Liver (tissue), 9 donors: ENCODE data around the gene CST9. TPM values are rescaled to one million over a fixed set of nuclear protein-coding genes. Genes with fewer than 3 reads are reported as not detected.

Source experiments
- DNase-seq: peaks from one replicate; pipeline ENCODE4 v3.0.0-alpha.2; 2017; ENCODE audit warnings: low spot score
- H3K27ac ChIP-seq, 2 donors: one replicate each; pipeline ENCODE4 v1.7.0; 2013; ENCODE audit warnings: inconsistent platforms in 2 of 2, low read length in 2 of 2, control low read depth in 1 of 2, low read depth in 1 of 2, mild to moderate bottlenecking in 1 of 2
- H3K27me3 ChIP-seq, 4 donors: one replicate each; pipeline versions ENCODE4 v1.6.1 to v1.7.0; 2013; ENCODE audit warnings: low read length in 3 of 4, inconsistent platforms in 1 of 4, mild to moderate bottlenecking in 1 of 4, moderate library complexity in 1 of 4; ENCODE audit not compliant: control insufficient read depth in 4 of 4, insufficient read depth in 4 of 4
- H3K36me3 ChIP-seq, 4 donors: one replicate each; pipeline versions ENCODE4 v1.6.1 to v1.7.0; 2013; ENCODE audit warnings: low read length in 3 of 4, mild to moderate bottlenecking in 3 of 4, low read depth in 1 of 4, moderate library complexity in 1 of 4; ENCODE audit not compliant: control insufficient read depth in 4 of 4, insufficient read depth in 3 of 4
- H3K4me1 ChIP-seq, 4 donors: one replicate each; pipeline versions ENCODE4 v1.6.1 to v1.7.0; 2013; ENCODE audit warnings: low read length in 3 of 4, mild to moderate bottlenecking in 3 of 4, moderate library complexity in 1 of 4; ENCODE audit not compliant: control insufficient read depth in 4 of 4, insufficient read depth in 4 of 4
- H3K4me3 ChIP-seq, 3 donors: one replicate each; pipeline versions ENCODE4 v1.6.1 to v1.7.0; 2013; ENCODE audit warnings: low read length in 3 of 3, control low read depth in 1 of 3, low read depth in 1 of 3, mild to moderate bottlenecking in 1 of 3
- H3K9ac ChIP-seq, 2 donors: one replicate each; pipeline ENCODE4 v1.7.0; 2013; ENCODE audit warnings: low read length in 2 of 2, mild to moderate bottlenecking in 2 of 2, moderate library complexity in 2 of 2, control low read depth in 1 of 2, low read depth in 1 of 2
- H3K9me3 ChIP-seq, 4 donors: one replicate each; pipeline versions ENCODE4 v1.6.1 to v1.7.0; 2013; ENCODE audit warnings: low read length in 3 of 4; ENCODE audit not compliant: control insufficient read depth in 4 of 4
- EGR1 ChIP-seq, 2 donors: IDR thresholded peaks; 2 replicates each; pipeline ENCODE4 v1.6.1; 2016 to 2018; ENCODE audit warnings: antibody characterized with exemption in 2 of 2, low read depth in 2 of 2
- FOXA1 ChIP-seq: IDR thresholded peaks from 2 replicates; pipeline ENCODE4 v1.6.1; 2016; ENCODE audit warnings: antibody characterized with exemption
- FOXA2 ChIP-seq: IDR thresholded peaks from 2 replicates; pipeline ENCODE4 v1.6.1; 2016; ENCODE audit warnings: antibody characterized with exemption
- GABPA ChIP-seq, 2 donors: IDR thresholded peaks in 1 of 2; conservative IDR thresholded peaks in 1 of 2; 2 replicates each; pipeline ENCODE4 v1.6.1; 2016; ENCODE audit warnings: antibody characterized with exemption in 2 of 2, mild to moderate bottlenecking in 1 of 2, moderate library complexity in 1 of 2
- HNF4A ChIP-seq, 2 donors: conservative IDR thresholded peaks; 2 replicates each; pipeline ENCODE4 v1.6.1; 2016; ENCODE audit warnings: antibody characterized with exemption in 2 of 2, mild to moderate bottlenecking in 2 of 2
- HNF4G ChIP-seq: IDR thresholded peaks from 2 replicates; pipeline ENCODE4 v1.6.1; 2016; ENCODE audit warnings: antibody characterized with exemption
- JUND ChIP-seq, 2 donors: IDR thresholded peaks; 2 replicates each; pipeline ENCODE4 v1.6.1; 2016; ENCODE audit warnings: antibody characterized with exemption in 2 of 2
- NR2F2 ChIP-seq: IDR thresholded peaks from 2 replicates; pipeline ENCODE4 v1.6.1; 2016; ENCODE audit warnings: antibody characterized with exemption
- RAD21 ChIP-seq, 2 donors: IDR thresholded peaks; 2 replicates each; pipeline ENCODE4 v1.6.1; 2016; ENCODE audit warnings: antibody characterized with exemption in 2 of 2, mild to moderate bottlenecking in 2 of 2
- RXRA ChIP-seq, 2 donors: IDR thresholded peaks; 2 replicates each; pipeline ENCODE4 v1.6.1; 2017 to 2018; ENCODE audit warnings: antibody characterized with exemption in 2 of 2, mild to moderate bottlenecking in 1 of 2
- SP1 ChIP-seq: IDR thresholded peaks from 2 replicates; pipeline ENCODE4 v1.6.1; 2018; ENCODE audit warnings: antibody characterized with exemption, mild to moderate bottlenecking
- TAF1 ChIP-seq: conservative IDR thresholded peaks from 2 replicates; pipeline ENCODE4 v1.6.1; 2016; ENCODE audit warnings: antibody characterized with exemption, mild to moderate bottlenecking
- YY1 ChIP-seq: IDR thresholded peaks from 2 replicates; pipeline ENCODE4 v1.6.1; 2016; ENCODE audit warnings: antibody characterized with exemption, mild to moderate bottlenecking
- whole genome bisulfite sequencing: extraction: QIAGEN DNeasy Blood & Tissue Kit; methylation state at CpG from one replicate; pipeline ENCODE4 v1.1.7; 2013; 5-methylcytosine and 5-hydroxymethylcytosine counted together
- polyA plus RNA-seq, 2 donors: library from polyadenylated mRNA; stranded (reverse) in 1 of 2; unstranded in 1 of 2; fragments of 200-250 nt in 1 of 2; fragments of >200 nt in 1 of 2; fragmentation: Nextera tagmentation in 1 of 2; extraction: Ambion mirVana in 1 of 2; gene quantifications; one replicate each; pipeline versions ENCODE4 v1.2.1 to v1.2.3, GENCODE V29; 2013 to 2015
- total RNA-seq, 2 donors: library from RNA; depleted of rRNA; stranded (reverse); fragments of >200 nt; gene quantifications; one replicate each; pipeline ENCODE4 v1.2.3, GENCODE V29; 2014
- TF ChIP-seq, protein P1 (sequence below): IDR thresholded peaks from 2 replicates; pipeline ENCODE4 v1.6.1; 2016; ENCODE audit warnings: antibody characterized with exemption, mild to moderate bottlenecking
- TF ChIP-seq, protein P2 (sequence below): IDR thresholded peaks from 2 replicates; pipeline ENCODE4 v1.6.1; 2016; ENCODE audit warnings: antibody characterized with exemption
- TF ChIP-seq, protein P3 (sequence below): IDR thresholded peaks from 2 replicates; pipeline ENCODE4 v1.6.1; 2016; ENCODE audit warnings: antibody characterized with exemption
- TF ChIP-seq, protein P4 (sequence below): fragments of 150-350 bp; IDR thresholded peaks from 2 replicates; pipeline ENCODE4 v1.5.1; 2017; ENCODE audit warnings: improper control_type of control experiment, low read depth, low read length; ENCODE audit not compliant: missing input control
- TF ChIP-seq, protein P5 (sequence below): IDR thresholded peaks from 2 replicates; pipeline ENCODE4 v1.6.1; 2016; ENCODE audit warnings: antibody characterized with exemption
- donor health status: healthy.
- donor health status: healthy.
- donor health status: healthy.
- donor health status: healthy.
- donor health status: healthy.

The CST9 gene
- total and polyA plus RNA-seq, 4 donors: not detected

DNA sequence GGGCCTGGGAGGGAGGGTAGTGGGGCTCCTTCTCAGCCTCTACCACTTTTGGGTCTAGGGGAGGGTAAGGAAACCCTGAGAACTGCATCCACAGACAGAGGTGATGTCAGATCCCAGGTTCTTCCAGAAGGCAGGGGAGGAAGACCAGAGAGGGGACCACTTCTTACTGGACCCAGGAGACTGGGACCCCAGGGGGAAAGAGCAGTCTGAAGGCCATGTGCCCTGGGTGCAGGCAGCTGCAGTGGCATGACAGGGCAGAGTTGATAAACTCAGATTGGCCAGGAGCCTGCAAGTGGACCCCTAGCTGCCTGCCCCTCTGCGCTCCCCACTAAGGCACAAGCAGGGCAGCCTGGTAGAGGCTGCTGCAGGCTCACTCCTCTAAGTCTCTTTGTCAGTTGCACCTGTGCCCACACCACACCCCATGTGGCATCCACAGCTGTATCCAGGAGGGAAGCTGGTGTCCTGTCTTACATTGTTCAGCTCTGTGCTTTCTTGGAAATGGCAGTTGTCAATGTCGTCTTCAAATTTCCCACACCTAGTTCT, 40.1 kb downstream of the CST9 start:
- no peak overlapping the region for H3K27ac ChIP-seq
- peaks cover 0 to 2% (median 0%) of the 10 kb centered on the region in 4 donors for H3K36me3 ChIP-seq
- DNase-seq: no peak
- WGBS: 94% methylated on average over 2 of the region's 2 CpGs
- peaks cover 6 to 14% (median 9%) of the 10 kb centered on the region in 4 donors for H3K9me3 ChIP-seq
- no peak overlapping the region for H3K4me3 ChIP-seq
- H3K9ac ChIP-seq: no peak overlapping the region
- TF ChIP-seq YY1 (no peak), TAF1 (no peak), NR2F2 (no peak), JUND (IDR thresholded peaks at IDR 0.05) (no peak), EGR1 (IDR thresholded peaks at IDR 0.05; ENCODE audit: low read depth in 2 of 2) (no peak), SP1 (no peak), RAD21 (IDR thresholded peaks at IDR 0.05) (no peak), HNF4A (conservative IDR thresholded peaks at IDR 0.05) (no peak), FOXA2 (no peak), RXRA (IDR thresholded peaks at IDR 0.05) (no peak), FOXA1 (no peak)
- TF ChIP-seq, protein P1, sequence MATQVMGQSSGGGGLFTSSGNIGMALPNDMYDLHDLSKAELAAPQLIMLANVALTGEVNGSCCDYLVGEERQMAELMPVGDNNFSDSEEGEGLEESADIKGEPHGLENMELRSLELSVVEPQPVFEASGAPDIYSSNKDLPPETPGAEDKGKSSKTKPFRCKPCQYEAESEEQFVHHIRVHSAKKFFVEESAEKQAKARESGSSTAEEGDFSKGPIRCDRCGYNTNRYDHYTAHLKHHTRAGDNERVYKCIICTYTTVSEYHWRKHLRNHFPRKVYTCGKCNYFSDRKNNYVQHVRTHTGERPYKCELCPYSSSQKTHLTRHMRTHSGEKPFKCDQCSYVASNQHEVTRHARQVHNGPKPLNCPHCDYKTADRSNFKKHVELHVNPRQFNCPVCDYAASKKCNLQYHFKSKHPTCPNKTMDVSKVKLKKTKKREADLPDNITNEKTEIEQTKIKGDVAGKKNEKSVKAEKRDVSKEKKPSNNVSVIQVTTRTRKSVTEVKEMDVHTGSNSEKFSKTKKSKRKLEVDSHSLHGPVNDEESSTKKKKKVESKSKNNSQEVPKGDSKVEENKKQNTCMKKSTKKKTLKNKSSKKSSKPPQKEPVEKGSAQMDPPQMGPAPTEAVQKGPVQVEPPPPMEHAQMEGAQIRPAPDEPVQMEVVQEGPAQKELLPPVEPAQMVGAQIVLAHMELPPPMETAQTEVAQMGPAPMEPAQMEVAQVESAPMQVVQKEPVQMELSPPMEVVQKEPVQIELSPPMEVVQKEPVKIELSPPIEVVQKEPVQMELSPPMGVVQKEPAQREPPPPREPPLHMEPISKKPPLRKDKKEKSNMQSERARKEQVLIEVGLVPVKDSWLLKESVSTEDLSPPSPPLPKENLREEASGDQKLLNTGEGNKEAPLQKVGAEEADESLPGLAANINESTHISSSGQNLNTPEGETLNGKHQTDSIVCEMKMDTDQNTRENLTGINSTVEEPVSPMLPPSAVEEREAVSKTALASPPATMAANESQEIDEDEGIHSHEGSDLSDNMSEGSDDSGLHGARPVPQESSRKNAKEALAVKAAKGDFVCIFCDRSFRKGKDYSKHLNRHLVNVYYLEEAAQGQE: no peak
- TF ChIP-seq, protein P2, sequence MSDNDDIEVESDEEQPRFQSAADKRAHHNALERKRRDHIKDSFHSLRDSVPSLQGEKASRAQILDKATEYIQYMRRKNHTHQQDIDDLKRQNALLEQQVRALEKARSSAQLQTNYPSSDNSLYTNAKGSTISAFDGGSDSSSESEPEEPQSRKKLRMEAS: no peak
- TF ChIP-seq, protein P3, sequence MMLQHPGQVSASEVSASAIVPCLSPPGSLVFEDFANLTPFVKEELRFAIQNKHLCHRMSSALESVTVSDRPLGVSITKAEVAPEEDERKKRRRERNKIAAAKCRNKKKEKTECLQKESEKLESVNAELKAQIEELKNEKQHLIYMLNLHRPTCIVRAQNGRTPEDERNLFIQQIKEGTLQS: no peak
- peaks cover 0 to 5% (median 2%) of the 10 kb centered on the region in 4 donors for H3K4me1 ChIP-seq
- H3K27me3 ChIP-seq: peaks cover 0 to 4% (median 0%) of the 10 kb centered on the region in 4 donors

DNA sequence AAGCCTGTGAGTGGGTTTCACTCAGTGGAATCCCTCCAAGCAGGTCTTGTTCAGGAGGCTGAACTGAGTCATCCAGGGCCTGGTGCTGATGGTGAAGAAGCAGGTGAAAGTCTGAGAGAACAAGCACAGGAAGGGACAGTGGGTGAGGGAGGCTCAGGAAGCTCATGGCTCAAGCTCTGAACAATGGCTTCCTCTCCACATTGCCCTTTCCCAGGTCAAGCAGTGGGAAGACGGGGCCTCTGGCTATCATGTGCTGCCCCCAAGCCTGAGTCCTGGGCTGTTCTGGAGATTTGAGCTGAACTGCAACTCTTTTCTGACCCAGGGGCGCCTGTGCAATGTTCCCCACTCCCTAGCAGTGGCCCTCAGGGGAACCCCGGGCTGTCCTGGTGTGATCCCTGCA, 40.8 kb downstream of the CST9 start:
- H3K27ac ChIP-seq: no peak overlapping the region
- H3K27me3 ChIP-seq: peaks cover 0 to 4% (median 0%) of the 10 kb centered on the region in 4 donors
- DNase-seq: no peak
- peaks cover 0 to 2% (median 0%) of the 10 kb centered on the region in 4 donors for H3K36me3 ChIP-seq
- peaks cover 6 to 18% (median 13%) of the 10 kb centered on the region in 4 donors for H3K9me3 ChIP-seq
- H3K4me3 ChIP-seq: no peak overlapping the region
- TF ChIP-seq SP1 (no peak), RAD21 (IDR thresholded peaks at IDR 0.05) (no peak), GABPA (IDR thresholded peaks at IDR 0.05 in 1 of 2, conservative IDR thresholded peaks at IDR 0.05 in 1 of 2) (no peak), FOXA1 (no peak), HNF4A (conservative IDR thresholded peaks at IDR 0.05) (no peak), HNF4G (no peak), NR2F2 (no peak), EGR1 (IDR thresholded peaks at IDR 0.05; ENCODE audit: low read depth in 2 of 2) (no peak), FOXA2 (no peak), JUND (IDR thresholded peaks at IDR 0.05) (no peak), RXRA (IDR thresholded peaks at IDR 0.05) (no peak)
- TF ChIP-seq, protein P3: no peak
- TF ChIP-seq, protein P1: no peak
- TF ChIP-seq, protein P4, sequence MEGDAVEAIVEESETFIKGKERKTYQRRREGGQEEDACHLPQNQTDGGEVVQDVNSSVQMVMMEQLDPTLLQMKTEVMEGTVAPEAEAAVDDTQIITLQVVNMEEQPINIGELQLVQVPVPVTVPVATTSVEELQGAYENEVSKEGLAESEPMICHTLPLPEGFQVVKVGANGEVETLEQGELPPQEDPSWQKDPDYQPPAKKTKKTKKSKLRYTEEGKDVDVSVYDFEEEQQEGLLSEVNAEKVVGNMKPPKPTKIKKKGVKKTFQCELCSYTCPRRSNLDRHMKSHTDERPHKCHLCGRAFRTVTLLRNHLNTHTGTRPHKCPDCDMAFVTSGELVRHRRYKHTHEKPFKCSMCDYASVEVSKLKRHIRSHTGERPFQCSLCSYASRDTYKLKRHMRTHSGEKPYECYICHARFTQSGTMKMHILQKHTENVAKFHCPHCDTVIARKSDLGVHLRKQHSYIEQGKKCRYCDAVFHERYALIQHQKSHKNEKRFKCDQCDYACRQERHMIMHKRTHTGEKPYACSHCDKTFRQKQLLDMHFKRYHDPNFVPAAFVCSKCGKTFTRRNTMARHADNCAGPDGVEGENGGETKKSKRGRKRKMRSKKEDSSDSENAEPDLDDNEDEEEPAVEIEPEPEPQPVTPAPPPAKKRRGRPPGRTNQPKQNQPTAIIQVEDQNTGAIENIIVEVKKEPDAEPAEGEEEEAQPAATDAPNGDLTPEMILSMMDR: no peak
- TF ChIP-seq, protein P5, sequence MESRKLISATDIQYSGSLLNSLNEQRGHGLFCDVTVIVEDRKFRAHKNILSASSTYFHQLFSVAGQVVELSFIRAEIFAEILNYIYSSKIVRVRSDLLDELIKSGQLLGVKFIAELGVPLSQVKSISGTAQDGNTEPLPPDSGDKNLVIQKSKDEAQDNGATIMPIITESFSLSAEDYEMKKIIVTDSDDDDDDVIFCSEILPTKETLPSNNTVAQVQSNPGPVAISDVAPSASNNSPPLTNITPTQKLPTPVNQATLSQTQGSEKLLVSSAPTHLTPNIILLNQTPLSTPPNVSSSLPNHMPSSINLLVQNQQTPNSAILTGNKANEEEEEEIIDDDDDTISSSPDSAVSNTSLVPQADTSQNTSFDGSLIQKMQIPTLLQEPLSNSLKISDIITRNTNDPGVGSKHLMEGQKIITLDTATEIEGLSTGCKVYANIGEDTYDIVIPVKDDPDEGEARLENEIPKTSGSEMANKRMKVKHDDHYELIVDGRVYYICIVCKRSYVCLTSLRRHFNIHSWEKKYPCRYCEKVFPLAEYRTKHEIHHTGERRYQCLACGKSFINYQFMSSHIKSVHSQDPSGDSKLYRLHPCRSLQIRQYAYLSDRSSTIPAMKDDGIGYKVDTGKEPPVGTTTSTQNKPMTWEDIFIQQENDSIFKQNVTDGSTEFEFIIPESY: no peak
- H3K9ac ChIP-seq: no peak overlapping the region
- H3K4me1 ChIP-seq: no peaks in the 10 kb centered on the region
- WGBS: 79% methylated on average over 3 of the region's 3 CpGs
